Hematopoietic multipotent progenitor cell treated with erythropoietin and hydrocortisone succinate and interleukin-3 and kit ligand, for 8 days (in vitro differentiated cells): ENCODE measurements around the gene THOC5.
A peak's percentile ranks its signal among the peaks of the same experiment; 100 is the strongest.
"Not testable (repeated sequence)": the region's sequence is repeated elsewhere in the genome, so short reads cannot be mapped to it uniquely, and the experiment has no call there.

Experiments
- DNase-seq: peaks from one replicate; pipeline ENCODE4 v3.0.0-alpha.2; 2015

THOC5 gene

GRCh38 chr22:29559853-29560252 lies 6.3 kb upstream of the THOC5 start:
- DNase-seq: no peak

GRCh38 chr22:29559030-29559429 lies 5.5 kb upstream of the THOC5 start:
- no peak for DNase-seq

- no peak for DNase-seq
These were observed 1.6 kb upstream of the THOC5 start for GRCh38 chr22:29555065-29555644.

- not testable (repeated sequence) for DNase-seq
These were observed 1.2 kb downstream of the THOC5 start for GRCh38 chr22:29552357-29552756.

- no peak for DNase-seq
These were observed 3.6 kb downstream of the THOC5 start for GRCh38 chr22:29550005-29550404.

- DNase-seq: not testable (repeated sequence)
These were observed 8.5 kb downstream of the THOC5 start for GRCh38 chr22:29545045-29545444.

GRCh38 chr22:29541845-29542244 lies 11.7 kb downstream of the THOC5 start:
- no peak for DNase-seq

- DNase-seq: no peak
These were observed 14.5 kb downstream of the THOC5 start for GRCh38 chr22:29539105-29539504.

- DNase-seq: no peak
These were observed 17.1 kb downstream of the THOC5 start for GRCh38 chr22:29536411-29536810.

- no peak for DNase-seq
These were observed 22.1 kb downstream of the THOC5 start for GRCh38 chr22:29531419-29531818.

- peak; percentile 67 for DNase-seq
These were observed 22.8 kb downstream of the THOC5 start for GRCh38 chr22:29530716-29531115.

- DNase-seq: no peak
These were observed 25.4 kb downstream of the THOC5 start for GRCh38 chr22:29528144-29528543.

GRCh38 chr22:29524442-29525191 lies 28.9 kb downstream of the THOC5 start:
- DNase-seq: peak; percentile 41

GRCh38 chr22:29523761-29524160 lies 29.8 kb downstream of the THOC5 start:
- no peak for DNase-seq

- no peak for DNase-seq
These were observed 32.0 kb downstream of the THOC5 start for GRCh38 chr22:29521526-29521925.

- DNase-seq: peak; percentile 6
These were observed 32.7 kb downstream of the THOC5 start for GRCh38 chr22:29520851-29521250.

- DNase-seq: no peak
These were observed 33.6 kb downstream of the THOC5 start for GRCh38 chr22:29519996-29520395.

- no peak for DNase-seq
These were observed 35.1 kb downstream of the THOC5 start for GRCh38 chr22:29518427-29518826.

- no peak for DNase-seq
These were observed 36.2 kb downstream of the THOC5 start for GRCh38 chr22:29517215-29517908.

GRCh38 chr22:29512031-29512430 lies 41.5 kb downstream of the THOC5 start:
- no peak for DNase-seq

- no peak for DNase-seq
These were observed 42.3 kb downstream of the THOC5 start for GRCh38 chr22:29511126-29511862.

- no peak for DNase-seq
These were observed 43.0 kb downstream of the THOC5 start for GRCh38 chr22:29510542-29510941.

- no peak for DNase-seq
These were observed 43.7 kb downstream of the THOC5 start for GRCh38 chr22:29509815-29510214.
